H1 (cell line): Measurements from ENCODE around the gene ATXN7. TPM values are rescaled to one million over a fixed set of nuclear protein-coding genes. Genes with fewer than 3 reads are reported as not detected.

Experiments
- CTCF ChIA-PET: fragments of 300-600 bp; sonication (Branson Sonifier 250); formaldehyde crosslinking; loops from one replicate; lab custom pipeline; 2021; ENCODE audit not compliant: partially characterized antibody; lab: Charles Lee
- POLR2A ChIA-PET: fragments of 300-600 bp; sonication (Branson Sonifier 250); formaldehyde crosslinking; loops from one replicate; lab custom pipeline; 2021; ENCODE audit warnings: inconsistent platforms; ENCODE audit not compliant: partially characterized antibody; lab: Charles Lee
- DNase-seq, 2 experiments: peaks; one replicate each; pipeline versions ENCODE4 v3.0.0 to v3.0.0-alpha.2; 2010 to 2022; ENCODE audit warnings: low spot score in 2 of 2, low read depth in 1 of 2, mixed read lengths in 1 of 2
- FAIRE-seq: peaks from 2 replicates; lab custom pipeline; 2011; peaks lifted over from hg19 to GRCh38; lab: Jason Lieb, UNC
- H2AFZ ChIP-seq: 2 replicates; pipeline ENCODE4 v1.8.1; 2012; ENCODE audit warnings: low read length, inconsistent platforms
- H2AK5ac ChIP-seq: 2 replicates; pipeline ENCODE4 v1.6.1; 2013; ENCODE audit warnings: low read depth, low read length
- H2BK120ac ChIP-seq: replicated peaks from 2 replicates; pipeline ENCODE3; 2013; ENCODE audit warnings: low read depth, low read length, inconsistent platforms
- H2BK12ac ChIP-seq: 2 replicates; pipeline ENCODE4 v1.6.1; 2013; ENCODE audit warnings: low read depth, low read length
- H2BK15ac ChIP-seq: 2 replicates; pipeline ENCODE4 v1.6.1; 2013; ENCODE audit warnings: low read length
- H2BK20ac ChIP-seq: 2 replicates; pipeline ENCODE4 v1.6.1; 2013; ENCODE audit warnings: low read length
- H2BK5ac ChIP-seq: 2 replicates; pipeline ENCODE4 v1.6.1; 2013; ENCODE audit warnings: low read depth, low read length
- H3K14ac ChIP-seq: 2 replicates; pipeline ENCODE4 v1.6.1; 2013; ENCODE audit warnings: inconsistent platforms; ENCODE audit not compliant: insufficient read length
- H3K18ac ChIP-seq: 2 replicates; pipeline ENCODE4 v1.6.1; 2013; ENCODE audit warnings: low read length; ENCODE audit errors: extremely low read depth
- H3K23ac ChIP-seq: 2 replicates; pipeline ENCODE4 v1.6.1; 2013; ENCODE audit warnings: inconsistent platforms; ENCODE audit not compliant: insufficient read length
- H3K23me2 ChIP-seq: 2 replicates; pipeline ENCODE4 v1.6.1; 2013; ENCODE audit warnings: low read depth, low read length
- H3K27ac ChIP-seq: 2 replicates; pipeline ENCODE4 v1.6.1; 2011; ENCODE audit warnings: low read depth, low read length, inconsistent platforms
- H3K27me3 ChIP-seq, 4 experiments: replicated peaks in 1 of 4; 1 replicate in 1 of 4; 2 replicates in 3 of 4; pipeline versions ENCODE4 v1.6.1 to v1.8.1; 2011 to 2013; ENCODE audit warnings: low read length in 3 of 4, mild to moderate bottlenecking in 3 of 4, inconsistent platforms in 2 of 4, mixed read lengths in 2 of 4, moderate library complexity in 1 of 4; ENCODE audit not compliant: control insufficient read depth in 3 of 4, insufficient read depth in 3 of 4; ENCODE audit errors: extremely low read depth in 1 of 4
- H3K36me3 ChIP-seq, 4 experiments: 2 replicates each; pipeline versions ENCODE4 v1.6.1 to v1.8.1; 2011 to 2013; ENCODE audit warnings: mild to moderate bottlenecking in 4 of 4, low read length in 3 of 4, moderate library complexity in 2 of 4, control low read depth in 1 of 4, inconsistent platforms in 1 of 4; ENCODE audit not compliant: insufficient read depth in 4 of 4, control insufficient read depth in 2 of 4
- H3K4ac ChIP-seq: replicated peaks from 2 replicates; pipeline ENCODE3; 2013; ENCODE audit warnings: low read length, low read depth, mixed read lengths, inconsistent platforms; ENCODE audit not compliant: insufficient read length
- H3K4me1 ChIP-seq, 4 experiments: replicated peaks in 1 of 4; 1 replicate in 1 of 4; 2 replicates in 3 of 4; pipeline versions ENCODE4 v1.6.1 to v1.8.1; 2011 to 2013; ENCODE audit warnings: low read length in 3 of 4, inconsistent platforms in 2 of 4, mixed read lengths in 1 of 4; ENCODE audit not compliant: insufficient read depth in 4 of 4, control insufficient read depth in 3 of 4
- H3K4me2 ChIP-seq, 2 experiments: 2 replicates each; pipeline versions ENCODE4 v1.6.1 to v1.8.1; 2011 to 2013; ENCODE audit warnings: low read depth in 2 of 2, low read length in 2 of 2, control low read depth in 1 of 2, inconsistent platforms in 1 of 2, mild to moderate bottlenecking in 1 of 2; ENCODE audit not compliant: insufficient read depth in 1 of 2
- H3K4me3 ChIP-seq, 4 experiments: fragments of 200-600, 300-600 bp in 1 of 4; sonication (generic), shearing (Covaris generic), sonication (Bioruptor Twin) in 1 of 4; 2 replicates each; pipeline versions ENCODE4 v1.5.1 to v1.8.1; 2011 to 2016; ENCODE audit warnings: low read length in 4 of 4, low read depth in 3 of 4, control low read depth in 2 of 4, inconsistent platforms in 2 of 4, mild to moderate bottlenecking in 2 of 4, mixed read lengths in 1 of 4, moderate library complexity in 1 of 4; ENCODE audit not compliant: insufficient read depth in 2 of 4; ENCODE audit errors: extremely low read depth in 1 of 4
- H3K56ac ChIP-seq: replicated peaks from 2 replicates; pipeline ENCODE3; 2013; ENCODE audit warnings: low read depth, mild to moderate bottlenecking, mixed read lengths, low read length, inconsistent platforms; ENCODE audit not compliant: insufficient read length
- H3K79me1 ChIP-seq: 2 replicates; pipeline ENCODE4 v1.6.1; 2013; ENCODE audit warnings: low read depth, low read length, control low read depth
- H3K79me2 ChIP-seq, 2 experiments: 2 replicates each; pipeline versions ENCODE4 v1.6.1 to v1.8.1; 2012 to 2013; ENCODE audit warnings: low read length in 2 of 2, mild to moderate bottlenecking in 2 of 2, inconsistent platforms in 1 of 2; ENCODE audit not compliant: insufficient read depth in 2 of 2, control insufficient read depth in 1 of 2
- H3K9ac ChIP-seq, 4 experiments: replicated peaks in 1 of 4; 1 replicate in 1 of 4; 2 replicates in 3 of 4; pipeline versions ENCODE4 v1.6.1 to v1.8.1; 2011 to 2013; ENCODE audit warnings: low read depth in 3 of 4, low read length in 3 of 4, control low read depth in 2 of 4, mild to moderate bottlenecking in 2 of 4, moderate library complexity in 2 of 4, inconsistent platforms in 1 of 4; ENCODE audit errors: extremely low read depth in 1 of 4
- H3K9me3 ChIP-seq, 2 experiments: 2 replicates each; pipeline versions ENCODE4 v1.6.1 to v1.8.1; 2012 to 2013; ENCODE audit warnings: mild to moderate bottlenecking in 2 of 2, moderate library complexity in 2 of 2, control low read depth in 1 of 2, inconsistent platforms in 1 of 2, low read depth in 1 of 2, low read length in 1 of 2, mixed read lengths in 1 of 2; ENCODE audit not compliant: insufficient read depth in 2 of 2
- H4K20me1 ChIP-seq, 2 experiments: replicated peaks in 1 of 2; 2 replicates each; pipeline versions ENCODE3 to v1.8.1; 2011 to 2013; ENCODE audit warnings: inconsistent platforms in 2 of 2, low read length in 2 of 2, mild to moderate bottlenecking in 1 of 2; ENCODE audit not compliant: insufficient read depth in 2 of 2, control insufficient read depth in 1 of 2
- H4K5ac ChIP-seq: 2 replicates; pipeline ENCODE4 v1.6.1; 2013; ENCODE audit warnings: low read length, low read depth, mixed read lengths, inconsistent platforms; ENCODE audit not compliant: insufficient read length
- H4K8ac ChIP-seq: 2 replicates; pipeline ENCODE4 v1.8.0; 2013; ENCODE audit warnings: mild to moderate bottlenecking, moderate library complexity, low read length, inconsistent platforms; ENCODE audit not compliant: insufficient read depth; ENCODE audit errors: extremely low read depth
- H4K91ac ChIP-seq: replicated peaks from 2 replicates; pipeline ENCODE3; 2013; ENCODE audit warnings: low read length, mixed read lengths, inconsistent platforms; ENCODE audit not compliant: insufficient read length
- RAD21 ChIP-seq, 2 experiments: IDR thresholded peaks in 1 of 2; conservative IDR thresholded peaks in 1 of 2; 2 replicates each; pipeline ENCODE4 v1.6.1; 2011; ENCODE audit warnings: low read depth in 2 of 2, low read length in 2 of 2, improper control_type of control experiment in 1 of 2, inconsistent platforms in 1 of 2, mild to moderate bottlenecking in 1 of 2, moderate library complexity in 1 of 2
- SIX5 ChIP-seq: IDR thresholded peaks from 2 replicates; pipeline ENCODE4 v1.6.1; 2011; ENCODE audit warnings: mild to moderate bottlenecking, low read depth, low read length
- WGBS, 2 experiments: shearing (Covaris generic) in 1 of 2; methylation state at CpG; one replicate each; pipeline versions ENCODE4 v1.1.6 to v1.1.7; 2013 to 2015; ENCODE audit warnings: low lambda C conversion rate in 2 of 2, mixed read lengths in 2 of 2, inconsistent platforms in 1 of 2, low coverage in 1 of 2, missing lambda C conversion rate in 1 of 2; ENCODE audit not compliant: insufficient replicate concordance in 2 of 2, insufficient coverage in 1 of 2, insufficient read length in 1 of 2; ENCODE audit errors: extremely low coverage in 1 of 2, missing lambda C conversion rate in 1 of 2; 5-methylcytosine and 5-hydroxymethylcytosine counted together
- polyA plus RNA-seq, 7 experiments: library from polyadenylated mRNA; depleted of rRNA in 3 of 7; stranded (reverse) in 5 of 7; unstranded in 2 of 7; fragments of >200 nt in 5 of 7; fragments of 200-250 nt in 2 of 7; gene quantifications; 1 replicate in 5 of 7; 2 replicates in 1 of 7; 4 replicates in 1 of 7; pipeline versions ENCODE4 v1.2.1 to v1.2.3, GENCODE V29; 2011 to 2013; ENCODE audit warnings: missing spikeins in 2 of 7, mixed read lengths in 2 of 7
- total RNA-seq: library from RNA; stranded (reverse); fragmentation: NEBNext Ultra II Directional; extraction: Animal tissue kit (Norgen Biotek cat#: 25700); gene quantifications from 2 replicates; pipeline ENCODE4 v1.2.1, GENCODE V29; 2021

The ATXN7 gene
- total and polyA plus RNA-seq, 2 of the 8 experiments (the other 6 are each of a cell fraction or from before 2014, with no cell fraction given), result 15.5 to 16.8 TPM

DNA sequence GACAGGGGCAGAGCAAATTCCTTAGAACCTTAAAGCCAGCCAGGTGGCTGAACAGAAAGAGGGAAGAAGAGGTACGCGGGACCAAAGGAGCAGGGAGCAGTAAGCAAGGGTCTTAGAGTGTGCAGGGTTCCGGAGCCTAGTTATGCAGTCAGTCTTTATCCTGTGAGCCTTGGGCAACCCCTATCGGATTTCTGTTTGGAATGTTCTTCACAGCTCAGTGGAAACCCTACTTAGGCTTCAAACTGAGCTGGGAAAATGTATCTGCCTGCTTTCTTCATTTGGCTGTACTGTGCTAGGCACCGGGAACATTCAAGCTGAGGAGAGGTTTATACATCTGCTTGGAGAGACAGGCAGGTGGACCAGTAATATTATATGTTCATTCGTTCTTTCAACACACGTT, 122.5 kb downstream of the ATXN7 start:
- no peak overlapping the region for H3K9ac ChIP-seq
- H3K79me1 ChIP-seq, result no peaks in the 10 kb centered on the region
- ChIA-PET CTCF (interaction anchor here (0.6 to 1.5 kb wide), 2 partner anchors 11 to 264 kb away, joined by 3 read pairs; no protein-coding TSS in a partner anchor), POLR2A (interaction anchor here (1.1 kb wide), 1 partner anchor 243 kb away, joined by 3 read pairs; no protein-coding TSS in a partner anchor)
- H4K8ac ChIP-seq, result no peak overlapping the region
- no peak overlapping the region for H3K14ac ChIP-seq
- H3K23me2 ChIP-seq, result no peaks in the 10 kb centered on the region
- no peak overlapping the region for H2BK15ac ChIP-seq
- H3K36me3 ChIP-seq, result peaks cover 9 to 28% (median 17%) of the 10 kb centered on the region in 4 experiments; a peak in 7 of 8 replicates
- H3K56ac ChIP-seq, result no peak overlapping the region
- H3K23ac ChIP-seq, result no peak overlapping the region
- H4K5ac ChIP-seq, result no peak overlapping the region
- no peak overlapping the region for H2AFZ ChIP-seq
- no peak overlapping the region for H4K91ac ChIP-seq
- H2BK120ac ChIP-seq, result no peak overlapping the region
- 89% methylated on average over 7 of the region's 7 CpGs; no CpG with 5 or more reads in 1 of the 2 experiments for WGBS, 2 experiments
- H3K4me2 ChIP-seq, result no peak overlapping the region
- no peak overlapping the region for H3K18ac ChIP-seq
- no peak for FAIRE-seq
- H3K9me3 ChIP-seq, result no peaks in the 10 kb centered on the region
- peaks cover 0 to 3% (median 0%) of the 10 kb centered on the region in 4 experiments; a peak in 1 of 7 replicates for H3K4me1 ChIP-seq
- H3K27ac ChIP-seq, result no peak overlapping the region
- no peak overlapping the region for H2BK12ac ChIP-seq
- no peak overlapping the region for H3K4me3 ChIP-seq
- H2BK20ac ChIP-seq, result no peak overlapping the region
- no peaks in the 10 kb centered on the region for H3K27me3 ChIP-seq
- no peak overlapping the region for H2AK5ac ChIP-seq
- no peaks in the 10 kb centered on the region for H4K20me1 ChIP-seq
- no peaks in the 10 kb centered on the region for H3K79me2 ChIP-seq
- no peak overlapping the region for H2BK5ac ChIP-seq
- no peak overlapping the region for H3K4ac ChIP-seq
- no peak for DNase-seq
- TF ChIP-seq SIX5 (no peak), RAD21 (IDR thresholded peaks at IDR 0.05 in 1 of 2, conservative IDR thresholded peaks at IDR 0.05 in 1 of 2; ENCODE audit: low read depth in 2 of 2, low read length in 2 of 2) (0 out of 4 replicates have a peak, but pooled peaks of 1 of the 2 experiments have one; percentile 6)
